Left ventricle myocardium superior (tissue), 1 donor: Measurements from ENCODE around the gene ITGB5. TPM values are rescaled to one million over a fixed set of nuclear protein-coding genes. Genes with fewer than 3 reads are reported as not detected.
A peak's percentile ranks its signal among the peaks of the same experiment; 100 is the strongest.

Source experiments
- ATAC-seq: fragments of 200-7000 bp; cut with Tn5 transposase; one replicate; pipeline ENCODE4 v1.9.1; 2020; ENCODE audit warnings: mild to moderate bottlenecking, moderate library complexity
- DNase-seq: peaks from one replicate; pipeline ENCODE4 v3.0.0-alpha.2; 2020
- intact Hi-C: fragments of 100-400 bp; cut with micrococcal nuclease; formaldehyde crosslinking; loops from one replicate; pipeline ENCODE4 v1.11.0; 2022
- microRNA-seq: library from miRNA; unstranded; fragments of <30 nt; microRNA quantifications from one replicate; pipeline ENCODE4 v1.2.0, GENCODE V29; 2020; ENCODE audit warnings: borderline number of aligned reads
- total RNA-seq: library from RNA; stranded (reverse); fragmentation: NEBNext Ultra II Directional; extraction: Animal tissue kit (Norgen Biotek cat#: 25700); gene quantifications from one replicate; pipeline ENCODE4 v1.2.1, GENCODE V29; 2021
- donor health status: DM: no; HTN: yes; CAD: no; lungs with severe emphysema.

Gene ITGB5
- total RNA-seq, 1 donor from 2014 or later, result 109 TPM

- intact Hi-C loops, result no loop called here
- DNase-seq (no peak), ATAC-seq (no peak)
These were observed 139.8 kb downstream of the ITGB5 start for GRCh38 chr3:124747111-124747981.

- intact Hi-C loops, result no loop called here
- DNase-seq (no peak), ATAC-seq (no peak)
These were observed 141.4 kb downstream of the ITGB5 start for GRCh38 chr3:124745756-124746155.

DNA sequence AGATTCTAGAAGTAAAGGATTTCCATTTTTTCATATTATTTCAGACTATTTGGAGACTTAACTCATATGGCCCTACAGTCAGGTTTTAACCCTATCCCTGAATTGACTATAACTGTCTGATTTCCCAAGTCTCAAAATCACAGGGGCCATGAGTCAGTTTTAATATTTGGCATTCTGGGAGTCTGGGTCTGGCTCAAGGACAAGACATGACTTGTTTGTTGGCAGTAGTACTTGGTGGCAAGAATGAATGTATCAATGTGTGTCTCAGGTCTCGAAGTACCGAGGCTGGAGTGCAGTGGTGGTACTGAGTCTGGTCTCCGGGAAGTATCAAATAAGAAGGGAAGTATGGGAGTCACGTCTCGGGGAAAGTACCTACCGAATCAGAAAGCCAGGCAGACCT lies 146.1 kb downstream of the ITGB5 start:
- no peak for DNase-seq
- intact Hi-C loops, result no loop called here
- ATAC-seq, result no peak

GRCh38 chr3:124731760-124732159 lies 155.4 kb downstream of the ITGB5 start:
- DNase-seq, result no peak
- intact Hi-C loops, result no loop called here
- ATAC-seq, result no peak

- no peak for DNase-seq
- ATAC-seq, result no peak
- intact Hi-C loops, result no loop called here
These were observed 156.2 kb downstream of the ITGB5 start for GRCh38 chr3:124730941-124731297.

DNA sequence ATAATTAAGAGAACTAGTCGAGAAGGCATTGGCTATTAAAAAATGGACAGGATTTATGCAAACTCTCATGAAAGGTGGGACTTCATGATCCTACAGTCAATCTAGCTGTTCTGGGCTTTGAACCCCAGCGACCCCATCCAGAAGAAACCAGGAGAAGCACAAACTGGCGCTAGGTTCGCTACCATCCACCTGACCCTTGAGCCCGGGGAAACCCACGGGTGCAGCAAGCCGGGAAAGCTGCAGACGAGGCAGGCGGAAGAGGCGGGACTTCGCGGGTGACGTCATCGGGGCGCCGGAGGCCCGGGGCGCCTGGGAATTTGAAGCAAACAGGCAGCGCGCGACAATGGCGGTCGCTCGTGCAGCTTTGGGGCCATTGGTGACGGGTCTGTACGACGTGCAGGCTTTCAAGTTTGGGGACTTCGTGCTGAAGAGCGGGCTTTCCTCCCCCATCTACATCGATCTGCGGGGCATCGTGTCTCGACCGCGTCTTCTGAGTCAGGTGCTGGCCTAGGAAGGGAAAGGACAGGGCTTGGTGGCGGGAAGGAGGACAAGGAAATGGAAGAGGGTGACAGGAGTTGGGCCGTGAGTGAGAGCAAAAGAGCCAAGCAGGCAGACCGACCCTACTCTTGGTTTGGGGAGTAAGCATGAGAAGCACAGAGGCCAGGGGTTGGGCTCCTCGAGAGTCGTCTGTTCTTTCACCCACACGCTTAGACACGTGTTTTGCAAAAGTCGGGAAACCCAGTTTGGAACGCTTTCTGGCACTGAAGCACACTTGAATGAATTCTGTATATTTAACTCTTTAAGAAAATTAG lies 156.8 kb downstream of the ITGB5 start, which contains the start of gene UMPS:
UMPS (plus strand) TSS at position 324 of the 812 bp plus-strand sequence; CDS start at position 344, 20 bp downstream.
- intact Hi-C loops, result no loop called here
- DNase-seq (peak; percentile 94), ATAC-seq (peak; percentile 99)

- ATAC-seq, result no peak
These were observed 164.6 kb downstream of the ITGB5 start for GRCh38 chr3:124722589-124722988.

GRCh38 chr3:124714223-124714853 lies 172.8 kb downstream of the ITGB5 start:
- peak; percentile 96 for ATAC-seq

More at GRCh38 chr3:124722589-124722988, 164.6 kb downstream of the ITGB5 start:
- intact Hi-C loops, result no loop called here
- DNase-seq, result no peak

More at GRCh38 chr3:124714223-124714853, 172.8 kb downstream of the ITGB5 start:
- DNase-seq, result no peak
- intact Hi-C loops, result no loop called here

Small RNA genes within 50 kb of the gene (microRNA-seq; reads per million reads assigned to microRNA genes)
- not detected for gene MIR544B

Other genes starting within 250 kb of the ITGB5 start
- gene UMPS, start 156.9 kb downstream of the ITGB5 start, total RNA-seq, result 7.1 TPM
- gene MUC13, start 47.4 kb upstream of the ITGB5 start, total RNA-seq, result not detected
- gene HEG1, start 168.6 kb upstream of the ITGB5 start, total RNA-seq, result 102 TPM